Sigmoid colon (tissue), 4 donors: ENCODE measurements around the gene HOXA11.

Source experiments
- CTCF ChIP-seq, 4 experiments: fragments of 450-650 bp in 3 of 4; fragments of 200-600 bp in 1 of 4; IDR thresholded peaks; one replicate each; pipeline ENCODE4 v1.5.1; 2016 to 2019; ENCODE audit warnings: antibody characterized with exemption in 4 of 4, mild to moderate bottlenecking in 3 of 4, moderate library complexity in 2 of 4
- EP300 ChIP-seq, 4 donors: sonication (generic); formaldehyde crosslinking; IDR thresholded peaks; one replicate each; pipeline ENCODE4 v1.6.1; 2017; ENCODE audit warnings: antibody characterized with exemption in 4 of 4
- POLR2A ChIP-seq, 2 donors: fragments of 450-650 bp; IDR thresholded peaks; one replicate each; pipeline ENCODE4 v1.6.1; 2016; ENCODE audit warnings: antibody characterized with exemption in 2 of 2, mild to moderate bottlenecking in 2 of 2, moderate library complexity in 2 of 2
- POLR2AphosphoS5 ChIP-seq, 4 donors: sonication (generic); formaldehyde crosslinking; IDR thresholded peaks; one replicate each; pipeline ENCODE4 v1.6.1; 2017; ENCODE audit warnings: antibody characterized with exemption in 4 of 4

- TF ChIP-seq CTCF (IDR thresholded peaks at IDR 0.05) (peak in 1 of 4 experiments; percentile 43), POLR2A (IDR thresholded peaks at IDR 0.05) (no peak), POLR2AphosphoS5 (IDR thresholded peaks at IDR 0.05) (peak in 2 of 4 donors; percentile 40 to 61), EP300 (IDR thresholded peaks at IDR 0.05) (no peak)
Observed at GRCh38 chr7:27164367-27165088, 20.5 kb downstream of the HOXA11 start.
